Spleen (tissue), 11 donors: ENCODE data around the gene PARD3. TPM values are rescaled to one million over a fixed set of nuclear protein-coding genes. Genes with fewer than 3 reads are reported as not detected.

Source experiments
- DNase-seq: peaks from one replicate; pipeline ENCODE4 v3.0.0-alpha.2; 2020
- H3K27ac ChIP-seq, 8 donors: fragments of 200-600 bp; sonication (generic) in 7 of 8; 1 replicate in 4 of 8; 2 replicates in 4 of 8; pipeline versions ENCODE4 v1.5.0 to v1.8.0; 2016 to 2021; ENCODE audit warnings: inconsistent platforms in 4 of 8, mild to moderate bottlenecking in 4 of 8, moderate library complexity in 1 of 8
- H3K27me3 ChIP-seq, 7 donors: fragments of 200-600 bp; sonication (generic) in 6 of 7; replicated peaks in 1 of 7; 1 replicate in 4 of 7; 2 replicates in 3 of 7; pipeline versions ENCODE4 v1.5.0 to v1.8.0; 2016 to 2021; ENCODE audit warnings: inconsistent platforms in 3 of 7, mild to moderate bottlenecking in 1 of 7
- H3K36me3 ChIP-seq, 6 donors: fragments of 200-600 bp; sonication (generic) in 5 of 6; 1 replicate in 4 of 6; 2 replicates in 2 of 6; pipeline versions ENCODE4 v1.5.0 to v1.8.0; 2016 to 2021; ENCODE audit warnings: inconsistent platforms in 2 of 6
- H3K4me1 ChIP-seq, 6 donors: fragments of 200-600 bp; sonication (generic) in 5 of 6; 1 replicate in 3 of 6; 2 replicates in 3 of 6; pipeline versions ENCODE4 v1.5.0 to v1.8.0; 2016 to 2021; ENCODE audit warnings: inconsistent platforms in 3 of 6
- H3K4me3 ChIP-seq, 8 donors: fragments of 200-600 bp; sonication (generic) in 7 of 8; 1 replicate in 4 of 8; 2 replicates in 4 of 8; pipeline versions ENCODE4 v1.5.0 to v1.8.0; 2016 to 2021; ENCODE audit warnings: inconsistent platforms in 4 of 8, mild to moderate bottlenecking in 4 of 8, moderate library complexity in 2 of 8
- H3K9me3 ChIP-seq, 8 donors: fragments of 200-600 bp; sonication (generic) in 7 of 8; 1 replicate in 4 of 8; 2 replicates in 4 of 8; pipeline versions ENCODE4 v1.5.0 to v1.8.0; 2016 to 2021; ENCODE audit warnings: inconsistent platforms in 4 of 8
- POLR2A ChIP-seq, 3 donors: fragments of 450-650 bp; IDR thresholded peaks; one replicate each; pipeline ENCODE4 v1.5.1; 2017; ENCODE audit warnings: antibody characterized with exemption in 3 of 3, mild to moderate bottlenecking in 1 of 3
- POLR2AphosphoS5 ChIP-seq, 3 donors: sonication (generic); formaldehyde crosslinking; IDR thresholded peaks; one replicate each; pipeline ENCODE4 v1.5.1; 2017; ENCODE audit warnings: antibody characterized with exemption in 3 of 3
- WGBS, 5 donors: extraction: QIAGEN DNeasy Blood & Tissue Kit in 3 of 5; methylation state at CpG; one replicate each; pipeline versions ENCODE4 v1.1.5 to v1.1.7; 2013 to 2018; 5-methylcytosine and 5-hydroxymethylcytosine counted together
- intact Hi-C: fragments of 100-400 bp; cut with DNase I; formaldehyde crosslinking; loops from one replicate; pipeline ENCODE4 v1.15.0; 2023; ENCODE audit warnings: low total_unique reads
- polyA plus RNA-seq, 3 donors: library from polyadenylated mRNA; stranded (reverse); fragments of 200-250 nt; gene quantifications; one replicate each; pipeline ENCODE4 v1.2.1, GENCODE V29; 2013
- total RNA-seq, 7 donors: library from RNA; depleted of rRNA in 3 of 7; stranded (reverse); fragments of >200 nt in 3 of 7; fragmentation: NEBNext Ultra II Directional in 4 of 7; extraction: Animal tissue kit (Norgen Biotek cat#: 25700) in 4 of 7; gene quantifications; one replicate each; pipeline versions ENCODE4 v1.1.0 to v1.2.1, GENCODE V29; 2016 to 2021
- TF ChIP-seq, protein P1 (sequence below), 11 experiments: fragments of 200-600 bp in 7 of 11; fragments of 450-650 bp in 4 of 11; sonication (generic) in 4 of 11; IDR thresholded peaks in 8 of 11; conservative IDR thresholded peaks in 3 of 11; 1 replicate in 7 of 11; 2 replicates in 4 of 11; pipeline versions ENCODE4 v1.4.0 to v1.8.0; 2016 to 2021; ENCODE audit warnings: antibody characterized with exemption in 11 of 11, inconsistent platforms in 4 of 11, mild to moderate bottlenecking in 1 of 11
- donor health status: healthy with polysubstance abuse.
- donor health status: DM: no; HTN: no; CAD: no; lungs with moderate emphysema.
- donor health status: DM: no; HTN: no; CAD: no.
- donor health status: Bipolar disorder and iron deficiency.
- donor health status: healthy.
- donor health status: DM: no; HTN: no; CAD: no.
- donor health status: DM: yes; HTN: yes; CAD: no.

The PARD3 gene
- total and polyA plus RNA-seq, 10 donors, result 2.8 to 18.9 (median 10.8) TPM

DNA sequence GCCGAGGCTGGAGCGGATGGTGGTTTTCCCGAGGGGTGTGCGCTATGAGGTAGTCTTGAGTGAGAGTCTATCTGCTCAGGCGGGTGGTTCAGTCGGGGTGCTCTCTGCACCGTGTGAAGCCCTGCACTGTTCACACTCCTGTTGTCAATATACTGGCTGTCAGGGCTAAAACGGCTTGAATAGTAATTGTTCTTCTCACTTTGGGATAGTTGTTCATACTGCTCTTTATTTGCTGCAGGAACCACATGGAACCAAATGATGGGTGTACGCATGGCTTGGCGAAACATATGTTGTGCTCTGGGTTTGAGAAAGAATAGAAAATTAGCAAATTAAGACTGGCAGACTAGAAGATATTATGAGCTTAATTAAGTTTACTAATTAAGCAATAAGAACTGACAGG, 432.5 kb downstream of the PARD3 start:
- no peak overlapping the region for H3K4me3 ChIP-seq
- H3K27me3 ChIP-seq, result no peaks in the 10 kb centered on the region
- H3K9me3 ChIP-seq, result no peaks in the 10 kb centered on the region
- H3K27ac ChIP-seq, result no peak overlapping the region
- DNase-seq, result no peak
- intact Hi-C loops, result no loop called here
- H3K4me1 ChIP-seq, result no peaks in the 10 kb centered on the region
- H3K36me3 ChIP-seq, result no peaks in the 10 kb centered on the region
- TF ChIP-seq, protein P1, sequence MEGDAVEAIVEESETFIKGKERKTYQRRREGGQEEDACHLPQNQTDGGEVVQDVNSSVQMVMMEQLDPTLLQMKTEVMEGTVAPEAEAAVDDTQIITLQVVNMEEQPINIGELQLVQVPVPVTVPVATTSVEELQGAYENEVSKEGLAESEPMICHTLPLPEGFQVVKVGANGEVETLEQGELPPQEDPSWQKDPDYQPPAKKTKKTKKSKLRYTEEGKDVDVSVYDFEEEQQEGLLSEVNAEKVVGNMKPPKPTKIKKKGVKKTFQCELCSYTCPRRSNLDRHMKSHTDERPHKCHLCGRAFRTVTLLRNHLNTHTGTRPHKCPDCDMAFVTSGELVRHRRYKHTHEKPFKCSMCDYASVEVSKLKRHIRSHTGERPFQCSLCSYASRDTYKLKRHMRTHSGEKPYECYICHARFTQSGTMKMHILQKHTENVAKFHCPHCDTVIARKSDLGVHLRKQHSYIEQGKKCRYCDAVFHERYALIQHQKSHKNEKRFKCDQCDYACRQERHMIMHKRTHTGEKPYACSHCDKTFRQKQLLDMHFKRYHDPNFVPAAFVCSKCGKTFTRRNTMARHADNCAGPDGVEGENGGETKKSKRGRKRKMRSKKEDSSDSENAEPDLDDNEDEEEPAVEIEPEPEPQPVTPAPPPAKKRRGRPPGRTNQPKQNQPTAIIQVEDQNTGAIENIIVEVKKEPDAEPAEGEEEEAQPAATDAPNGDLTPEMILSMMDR (IDR thresholded peaks at IDR 0.05 in 8 of 11, conservative IDR thresholded peaks at IDR 0.05 in 3 of 11), result no peak
- TF ChIP-seq POLR2A (IDR thresholded peaks at IDR 0.05) (no peak), POLR2AphosphoS5 (IDR thresholded peaks at IDR 0.05) (no peak)
- WGBS, 5 donors, result 90 to 95% (median 93%) methylated on average over 10 of the region's 10 CpGs

DNA sequence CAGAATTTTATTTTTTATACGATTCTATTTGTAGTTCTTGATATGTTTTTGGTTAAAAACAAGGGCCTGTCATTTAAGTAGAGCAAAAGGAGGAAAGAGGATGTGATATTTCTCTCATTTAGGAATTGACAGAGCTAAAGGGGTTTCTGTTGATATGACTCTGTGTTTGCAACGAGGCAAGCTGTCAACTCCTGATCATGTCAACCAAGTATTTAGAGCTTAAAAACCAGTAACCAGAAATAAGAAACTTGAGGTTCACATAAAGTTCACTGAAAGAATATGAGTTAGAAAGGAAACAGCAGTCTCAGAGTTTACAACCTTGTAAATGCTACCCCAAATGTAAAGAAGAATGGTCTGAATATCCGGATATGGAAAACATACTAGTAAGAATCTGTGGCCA, 434.2 kb downstream of the PARD3 start:
- intact Hi-C loops, result no loop called here
- Histone ChIP-seq H3K9me3 (no peaks in the 10 kb centered on the region), H3K4me1 (no peaks in the 10 kb centered on the region), H3K27me3 (no peaks in the 10 kb centered on the region), H3K4me3 (no peak overlapping the region), H3K27ac (no peak overlapping the region), H3K36me3 (no peaks in the 10 kb centered on the region)
- TF ChIP-seq POLR2A (IDR thresholded peaks at IDR 0.05), result no peak
- TF ChIP-seq, protein P1 (IDR thresholded peaks at IDR 0.05 in 8 of 11, conservative IDR thresholded peaks at IDR 0.05 in 3 of 11), result no peak
- TF ChIP-seq POLR2AphosphoS5 (IDR thresholded peaks at IDR 0.05), result no peak
- 75 to 88% (median 83%) methylated on average over 3 of the region's 3 CpGs for WGBS, 5 donors
- no peak for DNase-seq

GRCh38 chr10:34378297-34378696, 436.8 kb downstream of the PARD3 start:
- no peaks in the 10 kb centered on the region for H3K4me1 ChIP-seq
- no peaks in the 10 kb centered on the region for H3K27me3 ChIP-seq
- no peak for DNase-seq
- intact Hi-C loops, result no loop called here
- no peaks in the 10 kb centered on the region for H3K9me3 ChIP-seq
- no peak for TF ChIP-seq POLR2A (IDR thresholded peaks at IDR 0.05)
- TF ChIP-seq, protein P1 (IDR thresholded peaks at IDR 0.05 in 8 of 11, conservative IDR thresholded peaks at IDR 0.05 in 3 of 11), result no peak
- no peak for TF ChIP-seq POLR2AphosphoS5 (IDR thresholded peaks at IDR 0.05)
- H3K36me3 ChIP-seq, result no peaks in the 10 kb centered on the region
- H3K27ac ChIP-seq, result no peak overlapping the region
- H3K4me3 ChIP-seq, result no peak overlapping the region

DNA sequence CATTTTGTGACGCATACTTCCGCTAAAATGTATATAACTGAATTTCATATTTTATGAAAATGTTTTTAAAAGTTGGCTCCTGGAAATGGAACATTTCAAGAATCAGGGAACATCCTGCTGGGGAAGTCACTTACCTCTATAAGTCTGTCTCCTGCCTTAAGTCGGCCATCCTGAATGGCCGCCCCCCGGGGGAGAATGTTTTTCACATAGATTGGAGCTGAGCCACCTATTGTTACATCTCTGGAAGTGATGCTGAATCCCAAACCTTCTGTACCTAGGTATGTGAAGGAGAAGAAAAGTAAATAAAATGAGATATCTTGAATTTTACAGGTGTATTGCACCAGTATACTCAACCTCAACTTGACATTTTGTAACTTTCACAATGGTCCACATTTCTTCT, 437.3 kb downstream of the PARD3 start:
- whole genome bisulfite sequencing, 5 donors, result 95 to 99% (median 97%) methylated on average over 5 of the region's 5 CpGs
- intact Hi-C loops, result no loop called here

More for the DNA sequence above, 437.3 kb downstream of the PARD3 start:
- no peaks in the 10 kb centered on the region for H3K36me3 ChIP-seq
- H3K27me3 ChIP-seq, result no peaks in the 10 kb centered on the region
- H3K9me3 ChIP-seq, result no peaks in the 10 kb centered on the region
- H3K4me3 ChIP-seq, result no peak overlapping the region
- TF ChIP-seq, protein P1 (IDR thresholded peaks at IDR 0.05 in 8 of 11, conservative IDR thresholded peaks at IDR 0.05 in 3 of 11), result no peak
- TF ChIP-seq POLR2A (IDR thresholded peaks at IDR 0.05) (no peak), POLR2AphosphoS5 (IDR thresholded peaks at IDR 0.05) (no peak)
- DNase-seq, result no peak
- H3K4me1 ChIP-seq, result no peaks in the 10 kb centered on the region
- no peak overlapping the region for H3K27ac ChIP-seq
